ENCODE data around the gene LSG1.

The LSG1 gene

DNA sequence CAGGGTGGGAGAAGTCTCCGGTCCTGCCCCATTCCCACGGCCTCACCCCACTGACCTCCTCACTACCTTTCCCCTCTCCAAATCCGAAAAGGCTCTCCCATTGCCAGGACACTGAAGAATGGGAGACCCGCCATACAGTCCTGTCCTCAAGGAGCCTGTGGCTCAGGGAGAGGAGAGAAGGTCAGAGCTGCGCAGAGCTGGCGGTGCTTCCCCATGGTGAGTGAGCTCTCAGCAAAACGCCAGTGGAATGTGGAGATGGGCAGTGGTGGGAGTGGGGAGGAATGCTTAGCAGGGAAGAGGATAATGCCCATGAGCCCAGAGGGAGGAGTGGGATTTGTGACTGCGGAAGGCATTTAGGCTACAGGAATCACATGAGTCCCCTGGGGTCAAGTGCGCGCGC, 33.8 kb upstream of the LSG1 start:
- 85 to 94% methylated on average over 5 to 7 of the region's 11 CpGs for WGBS, 2 experiments (ENCODE audit: insufficient coverage in 2 of 2)

DNA sequence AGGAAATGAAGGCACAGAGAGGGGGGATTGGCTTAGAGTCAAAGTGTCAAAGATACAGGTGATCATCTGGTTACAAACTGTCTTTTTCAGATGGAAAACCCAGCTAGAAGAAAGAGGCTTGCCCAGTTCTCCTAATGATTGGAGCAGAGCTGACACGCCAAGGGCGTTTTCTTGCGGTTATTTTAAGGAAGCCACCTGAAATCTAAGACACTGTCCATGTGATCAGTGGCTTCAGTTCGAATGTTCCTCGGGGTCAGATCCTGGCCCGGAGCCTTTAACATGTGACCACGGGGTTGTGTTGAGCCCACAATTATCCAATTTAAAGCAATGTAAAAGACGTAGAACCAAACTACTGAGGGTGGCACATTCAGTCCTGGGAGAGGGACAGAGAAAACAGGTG, 33.2 kb upstream of the LSG1 start:
- peaks cover 9% of the 10 kb centered on the region for H3K4me1 ChIP-seq (ENCODE audit: control insufficient read depth, insufficient read depth, low read length, poor library complexity, severe bottlenecking)
- H3K27ac ChIP-seq (ENCODE audit: low read depth, low read length, severe bottlenecking), result no peak overlapping the region
- H3K9me3 ChIP-seq (ENCODE audit: control insufficient read depth, low read length), result no peaks in the 10 kb centered on the region
- no peak overlapping the region for H3K4me3 ChIP-seq (ENCODE audit: extremely low read depth, insufficient read depth, low read length, poor library complexity, severe bottlenecking)
- no peaks in the 10 kb centered on the region for H3K36me3 ChIP-seq (ENCODE audit: control insufficient read depth, insufficient read depth, low read length)
- 89 to 97% methylated on average over 7 to 8 of the region's 8 CpGs for WGBS, 2 experiments (ENCODE audit: insufficient coverage in 2 of 2)

More for the DNA sequence above, 33.8 kb upstream of the LSG1 start:
- Histone ChIP-seq H3K9me3 (ENCODE audit: control insufficient read depth, low read length) (no peaks in the 10 kb centered on the region), H3K36me3 (ENCODE audit: control insufficient read depth, insufficient read depth, low read length) (no peaks in the 10 kb centered on the region), H3K27ac (ENCODE audit: low read depth, low read length, severe bottlenecking) (no peak overlapping the region), H3K4me1 (ENCODE audit: control insufficient read depth, insufficient read depth, low read length, poor library complexity, severe bottlenecking) (peaks cover 9% of the 10 kb centered on the region), H3K4me3 (ENCODE audit: extremely low read depth, insufficient read depth, low read length, poor library complexity, severe bottlenecking) (no peak overlapping the region)

GRCh38 chr3:194702545-194702944, 30.6 kb upstream of the LSG1 start:
- WGBS, 2 experiments (ENCODE audit: insufficient coverage in 2 of 2), result 95 to 100% methylated on average over 6 to 9 of the region's 9 CpGs
- Histone ChIP-seq H3K4me1 (ENCODE audit: control insufficient read depth, insufficient read depth, low read length, poor library complexity, severe bottlenecking) (peaks cover 9% of the 10 kb centered on the region), H3K9me3 (ENCODE audit: control insufficient read depth, low read length) (peaks cover 10% of the 10 kb centered on the region), H3K27ac (ENCODE audit: low read depth, low read length, severe bottlenecking) (no peak overlapping the region), H3K4me3 (ENCODE audit: extremely low read depth, insufficient read depth, low read length, poor library complexity, severe bottlenecking) (no peak overlapping the region), H3K36me3 (ENCODE audit: control insufficient read depth, insufficient read depth, low read length) (no peaks in the 10 kb centered on the region)

DNA sequence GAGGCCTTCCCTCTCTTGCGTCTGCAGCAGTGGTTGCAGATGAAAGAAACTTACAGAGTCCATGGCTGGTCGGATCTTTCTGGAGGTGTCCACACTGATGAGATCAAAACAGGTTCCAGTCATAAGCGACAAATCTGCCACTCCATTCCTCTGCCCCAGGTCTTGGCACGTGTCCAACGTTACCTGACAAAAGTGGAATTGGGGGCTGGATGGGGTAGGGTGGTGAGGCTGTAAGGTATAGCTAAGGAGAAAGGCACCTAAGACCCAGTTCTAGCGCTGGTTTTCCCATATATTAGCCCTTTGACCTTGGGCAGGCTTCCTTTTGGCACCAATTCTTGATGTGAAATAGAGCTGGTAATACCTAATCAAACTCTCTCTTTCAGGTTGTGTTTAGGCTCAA, 24.7 kb upstream of the LSG1 start:
- Histone ChIP-seq H3K27ac (ENCODE audit: low read depth, low read length, severe bottlenecking) (no peak overlapping the region), H3K4me3 (ENCODE audit: extremely low read depth, insufficient read depth, low read length, poor library complexity, severe bottlenecking) (no peak overlapping the region), H3K4me1 (ENCODE audit: control insufficient read depth, insufficient read depth, low read length, poor library complexity, severe bottlenecking) (no peaks in the 10 kb centered on the region), H3K36me3 (ENCODE audit: control insufficient read depth, insufficient read depth, low read length) (no peaks in the 10 kb centered on the region), H3K9me3 (ENCODE audit: control insufficient read depth, low read length) (peaks cover 10% of the 10 kb centered on the region)
- WGBS, 2 experiments (ENCODE audit: insufficient coverage in 2 of 2), result 91 to 93% methylated on average over 3 to 4 of the region's 6 CpGs

DNA sequence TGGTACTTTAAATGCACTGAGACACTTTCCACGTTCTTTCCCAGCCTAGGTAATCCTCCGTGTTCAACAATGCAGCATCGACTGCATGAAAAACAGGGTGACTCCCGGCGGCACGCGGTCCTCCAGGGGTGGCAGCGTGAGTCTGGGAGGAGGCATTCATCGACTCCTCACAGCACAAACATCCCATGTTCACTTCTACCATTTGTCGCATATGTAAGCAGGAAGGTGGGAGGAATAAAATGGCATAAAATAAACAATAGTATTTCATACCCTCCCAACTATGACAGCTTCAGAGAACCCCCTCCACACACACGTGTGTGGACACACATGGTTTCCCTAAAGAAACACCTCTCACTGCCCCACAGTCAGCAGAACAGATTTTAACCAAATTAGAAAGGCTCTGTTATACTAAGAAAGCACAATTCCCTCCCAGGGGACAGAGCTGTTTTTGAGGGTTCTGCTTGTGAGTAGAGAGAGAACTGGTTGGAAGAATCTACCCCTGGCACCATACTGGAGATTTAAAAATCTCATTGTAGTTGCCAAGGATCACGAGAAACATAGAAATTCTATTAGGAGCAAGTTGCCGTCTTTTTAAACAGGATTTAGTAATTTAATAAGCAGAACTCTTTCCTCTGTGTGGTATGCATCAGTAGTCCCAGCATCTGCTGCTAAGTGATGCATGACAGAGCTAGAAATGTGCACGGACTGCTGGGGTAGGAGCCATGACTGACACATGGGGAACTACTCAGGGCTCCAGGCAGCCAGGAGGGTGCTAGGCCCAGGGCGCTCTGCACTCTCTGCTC, 19.7 kb upstream of the LSG1 start:
- Histone ChIP-seq H3K9me3 (ENCODE audit: control insufficient read depth, low read length) (no peaks in the 10 kb centered on the region), H3K27ac (ENCODE audit: low read depth, low read length, severe bottlenecking) (no peak overlapping the region), H3K4me1 (ENCODE audit: control insufficient read depth, insufficient read depth, low read length, poor library complexity, severe bottlenecking) (peaks cover 5% of the 10 kb centered on the region), H3K4me3 (ENCODE audit: extremely low read depth, insufficient read depth, low read length, poor library complexity, severe bottlenecking) (no peak overlapping the region), H3K36me3 (ENCODE audit: control insufficient read depth, insufficient read depth, low read length) (peaks cover 15% of the 10 kb centered on the region)
- WGBS, 2 experiments (ENCODE audit: insufficient coverage in 2 of 2), result 85 to 90% methylated on average over 5 to 6 of the region's 15 CpGs

- 73 to 90% methylated on average over 2 to 3 of the region's 8 CpGs for WGBS, 2 experiments (ENCODE audit: insufficient coverage in 2 of 2)
- Histone ChIP-seq H3K4me3 (ENCODE audit: extremely low read depth, insufficient read depth, low read length, poor library complexity, severe bottlenecking) (no peak overlapping the region), H3K9me3 (ENCODE audit: control insufficient read depth, low read length) (no peaks in the 10 kb centered on the region), H3K4me1 (ENCODE audit: control insufficient read depth, insufficient read depth, low read length, poor library complexity, severe bottlenecking) (peaks cover 5% of the 10 kb centered on the region), H3K27ac (ENCODE audit: low read depth, low read length, severe bottlenecking) (peak overlapping the region; percentile 49), H3K36me3 (ENCODE audit: control insufficient read depth, insufficient read depth, low read length) (peaks cover 16% of the 10 kb centered on the region)
Observed at GRCh38 chr3:194690501-194691372, 18.7 kb upstream of the LSG1 start.

DNA sequence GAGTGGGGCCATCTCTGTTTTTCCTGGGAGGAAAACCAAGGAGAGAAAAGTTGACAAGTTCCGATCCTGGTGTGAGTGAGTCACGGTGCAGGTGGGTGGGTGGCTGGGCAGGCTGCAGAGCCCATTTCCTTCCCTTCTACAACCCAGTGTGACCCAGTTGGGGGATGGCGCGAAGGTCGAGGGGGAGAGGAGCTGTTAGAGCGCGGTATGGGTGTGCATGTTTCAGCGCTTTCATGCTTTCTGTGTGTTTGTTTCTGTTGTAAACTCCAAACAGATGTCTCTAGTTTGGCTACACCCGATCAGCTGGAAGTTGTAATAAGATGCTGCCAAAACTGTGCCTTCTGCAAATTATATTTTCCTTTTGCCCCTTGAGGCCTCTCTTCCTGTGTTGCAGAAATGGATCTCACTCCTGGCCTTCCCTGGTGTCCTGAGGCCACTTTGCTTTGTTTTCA, 17.5 kb upstream of the LSG1 start:
- Histone ChIP-seq H3K9me3 (ENCODE audit: control insufficient read depth, low read length) (no peaks in the 10 kb centered on the region), H3K36me3 (ENCODE audit: control insufficient read depth, insufficient read depth, low read length) (peaks cover 16% of the 10 kb centered on the region), H3K27ac (ENCODE audit: low read depth, low read length, severe bottlenecking) (peak overlapping the region; percentile 91), H3K4me1 (ENCODE audit: control insufficient read depth, insufficient read depth, low read length, poor library complexity, severe bottlenecking) (peaks cover 5% of the 10 kb centered on the region), H3K4me3 (ENCODE audit: extremely low read depth, insufficient read depth, low read length, poor library complexity, severe bottlenecking) (peak overlapping the region; percentile 87)
- WGBS, 2 experiments (ENCODE audit: insufficient coverage in 2 of 2), result 65 to 84% methylated on average over 3 to 5 of the region's 9 CpGs

- H3K9me3 ChIP-seq (ENCODE audit: control insufficient read depth, low read length), result no peaks in the 10 kb centered on the region
- H3K4me1 ChIP-seq (ENCODE audit: control insufficient read depth, insufficient read depth, low read length, poor library complexity, severe bottlenecking), result peaks cover 5% of the 10 kb centered on the region
- H3K4me3 ChIP-seq (ENCODE audit: extremely low read depth, insufficient read depth, low read length, poor library complexity, severe bottlenecking), result peak overlapping the region; percentile 87
- H3K27ac ChIP-seq (ENCODE audit: low read depth, low read length, severe bottlenecking), result peak overlapping the region; percentile 91
- peaks cover 16% of the 10 kb centered on the region for H3K36me3 ChIP-seq (ENCODE audit: control insufficient read depth, insufficient read depth, low read length)
- WGBS, 2 experiments (ENCODE audit: insufficient coverage in 2 of 2), result 69 to 80% methylated on average over 3 to 4 of the region's 6 CpGs
Observed at GRCh38 chr3:194688946-194689345, 17.0 kb upstream of the LSG1 start.

DNA sequence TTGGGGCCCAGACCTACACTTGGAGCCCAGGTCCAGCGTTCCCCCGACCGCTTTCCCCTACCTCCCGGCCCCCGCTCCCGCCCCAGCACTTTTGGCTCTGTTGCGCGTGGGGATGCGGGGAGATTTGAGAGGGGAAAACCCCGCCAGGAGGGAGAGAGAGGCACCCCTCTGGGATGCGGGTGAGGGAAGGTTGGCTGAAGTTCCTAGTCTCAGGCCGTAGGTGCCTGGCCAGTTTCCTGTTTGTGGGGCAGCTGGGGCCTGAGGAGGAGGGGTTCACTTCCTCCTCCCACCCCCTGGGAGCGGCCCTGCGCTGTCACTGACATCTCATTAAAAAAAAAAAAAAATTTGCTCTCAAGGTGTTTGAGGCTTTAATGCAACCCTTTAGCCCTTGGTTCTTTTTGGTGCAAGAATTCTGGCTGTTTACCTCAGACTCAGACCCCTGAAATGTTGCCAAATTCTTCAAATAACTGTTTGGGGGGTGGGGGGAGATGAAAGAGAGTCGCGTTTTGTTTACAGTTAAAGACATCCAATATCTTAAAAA, 16.3 kb upstream of the LSG1 start:
- peak overlapping the region; percentile 91 for H3K27ac ChIP-seq (ENCODE audit: low read depth, low read length, severe bottlenecking)
- no peaks in the 10 kb centered on the region for H3K9me3 ChIP-seq (ENCODE audit: control insufficient read depth, low read length)
- H3K4me3 ChIP-seq (ENCODE audit: extremely low read depth, insufficient read depth, low read length, poor library complexity, severe bottlenecking), result peak overlapping the region; percentile 87
- peaks cover 6% of the 10 kb centered on the region for H3K4me1 ChIP-seq (ENCODE audit: control insufficient read depth, insufficient read depth, low read length, poor library complexity, severe bottlenecking)
- 0% methylated on average over 2 of the region's 16 CpGs; no CpG with 5 or more reads in 1 of the 2 experiments for WGBS, 2 experiments (ENCODE audit: insufficient coverage in 2 of 2)
- H3K36me3 ChIP-seq (ENCODE audit: control insufficient read depth, insufficient read depth, low read length), result peaks cover 16% of the 10 kb centered on the region

DNA sequence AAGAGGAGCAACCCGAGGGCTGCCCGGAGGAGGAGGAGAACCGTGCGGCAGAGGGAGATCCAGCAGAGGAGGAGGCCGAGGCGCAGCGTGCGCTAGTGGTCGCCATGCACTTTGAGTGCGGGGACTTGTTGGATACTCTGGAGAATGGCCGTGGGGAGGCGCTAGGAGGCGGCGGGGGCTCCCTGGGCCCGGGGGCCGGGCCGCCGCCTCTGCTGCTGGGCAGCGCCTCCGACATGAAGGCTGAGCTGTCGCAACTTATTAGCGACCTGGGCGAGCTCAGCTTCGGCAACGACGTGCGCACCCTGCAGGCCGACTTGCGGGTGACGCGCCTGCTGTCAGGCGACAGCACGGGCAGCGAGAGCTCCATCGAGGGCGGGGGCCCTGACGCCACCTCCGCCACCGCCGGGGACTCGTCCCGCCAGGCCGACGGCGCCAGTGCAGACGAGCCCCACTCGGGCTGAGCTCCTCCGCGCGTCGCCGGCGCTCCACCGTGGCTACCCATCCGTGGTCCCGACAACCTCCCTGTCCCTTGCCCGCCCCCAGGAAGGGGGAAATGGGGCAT, 15.7 kb upstream of the LSG1 start:
- Histone ChIP-seq H3K9me3 (ENCODE audit: control insufficient read depth, low read length) (no peaks in the 10 kb centered on the region), H3K4me3 (ENCODE audit: extremely low read depth, insufficient read depth, low read length, poor library complexity, severe bottlenecking) (peak overlapping the region; percentile 87), H3K27ac (ENCODE audit: low read depth, low read length, severe bottlenecking) (peak overlapping the region; percentile 91), H3K4me1 (ENCODE audit: control insufficient read depth, insufficient read depth, low read length, poor library complexity, severe bottlenecking) (peaks cover 11% of the 10 kb centered on the region), H3K36me3 (ENCODE audit: control insufficient read depth, insufficient read depth, low read length) (peaks cover 16% of the 10 kb centered on the region)
- 2% methylated on average over 51 to 57 of the region's 57 CpGs for WGBS, 2 experiments (ENCODE audit: insufficient coverage in 2 of 2)

Data from mesodermal cell (in vitro differentiated cells).